Type B pancreatic cell (in vitro differentiated cells): ENCODE data around the gene ZNF516. TPM values are rescaled to one million over a fixed set of nuclear protein-coding genes. Genes with fewer than 3 reads are reported as not detected.

ENCODE experiments used
- DNase-seq: peaks from one replicate; pipeline ENCODE4 v3.0.0; 2021; ENCODE audit warnings: mixed read lengths; ENCODE audit not compliant: unreplicated experiment; ENCODE audit errors: extremely low spot score
- H3K27ac Mint-ChIP-seq: 2 replicates; pipeline ENCODE4 v1.8.0; 2021; ENCODE audit warnings: mild to moderate bottlenecking, mixed read lengths
- H3K27me3 Mint-ChIP-seq: 2 replicates; pipeline ENCODE4 v1.8.0; 2021; ENCODE audit warnings: mixed read lengths
- H3K36me3 Mint-ChIP-seq: 2 replicates; pipeline ENCODE4 v1.8.0; 2021; ENCODE audit warnings: mixed read lengths
- H3K4me1 Mint-ChIP-seq: one replicate; pipeline ENCODE4 v1.8.0; 2021; ENCODE audit warnings: mixed read lengths; ENCODE audit not compliant: unreplicated experiment
- H3K4me3 Mint-ChIP-seq: 2 replicates; pipeline ENCODE4 v1.8.0; 2021; ENCODE audit warnings: mild to moderate bottlenecking, mixed read lengths
- H3K9me3 Mint-ChIP-seq: 2 replicates; pipeline ENCODE4 v1.8.0; 2021; ENCODE audit warnings: mixed read lengths
- total RNA-seq: library from RNA; stranded (reverse); gene quantifications from 2 replicates; pipeline ENCODE4 v1.2.1, GENCODE V29; 2021; ENCODE audit warnings: low replicate concordance
- TF ChIP-seq, protein P1 (sequence below): fragments of 200-600 bp; sonication (generic); conservative IDR thresholded peaks from 2 replicates; pipeline ENCODE4 v1.5.0; 2021; ENCODE audit warnings: antibody characterized with exemption, mild to moderate bottlenecking

The ZNF516 gene
- total RNA-seq, 1 donor from 2014 or later, result 71.2 TPM

DNA sequence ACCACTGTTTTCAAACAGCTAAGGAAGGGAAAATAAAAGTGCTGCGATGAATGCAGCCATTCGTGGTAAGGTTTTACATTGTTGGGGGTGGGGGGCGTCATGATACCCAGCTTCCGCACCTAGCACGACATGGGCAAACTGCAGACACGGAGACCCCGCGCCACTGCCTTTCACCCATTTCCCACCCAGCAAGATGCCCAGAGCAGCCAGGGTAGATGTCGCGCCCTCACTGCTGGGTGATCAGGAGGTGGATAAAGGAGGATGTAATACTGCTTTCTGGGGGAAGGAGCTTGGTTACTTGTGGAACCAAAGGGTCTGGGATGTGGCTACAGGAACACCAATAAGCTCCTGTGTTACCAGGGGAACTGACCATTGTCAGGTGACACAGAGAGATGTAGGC is 138.4 kb downstream of the ZNF516 start:
- Mint-ChIP-seq H3K27me3 (no peaks in the 10 kb centered on the region), H3K36me3 (peaks cover 40% of the 10 kb centered on the region), H3K27ac (no peak overlapping the region), H3K9me3 (peaks cover 4% of the 10 kb centered on the region), H3K4me3 (no peak overlapping the region), H3K4me1 (no peaks in the 10 kb centered on the region)
- no peak for DNase-seq
- TF ChIP-seq, protein P1, sequence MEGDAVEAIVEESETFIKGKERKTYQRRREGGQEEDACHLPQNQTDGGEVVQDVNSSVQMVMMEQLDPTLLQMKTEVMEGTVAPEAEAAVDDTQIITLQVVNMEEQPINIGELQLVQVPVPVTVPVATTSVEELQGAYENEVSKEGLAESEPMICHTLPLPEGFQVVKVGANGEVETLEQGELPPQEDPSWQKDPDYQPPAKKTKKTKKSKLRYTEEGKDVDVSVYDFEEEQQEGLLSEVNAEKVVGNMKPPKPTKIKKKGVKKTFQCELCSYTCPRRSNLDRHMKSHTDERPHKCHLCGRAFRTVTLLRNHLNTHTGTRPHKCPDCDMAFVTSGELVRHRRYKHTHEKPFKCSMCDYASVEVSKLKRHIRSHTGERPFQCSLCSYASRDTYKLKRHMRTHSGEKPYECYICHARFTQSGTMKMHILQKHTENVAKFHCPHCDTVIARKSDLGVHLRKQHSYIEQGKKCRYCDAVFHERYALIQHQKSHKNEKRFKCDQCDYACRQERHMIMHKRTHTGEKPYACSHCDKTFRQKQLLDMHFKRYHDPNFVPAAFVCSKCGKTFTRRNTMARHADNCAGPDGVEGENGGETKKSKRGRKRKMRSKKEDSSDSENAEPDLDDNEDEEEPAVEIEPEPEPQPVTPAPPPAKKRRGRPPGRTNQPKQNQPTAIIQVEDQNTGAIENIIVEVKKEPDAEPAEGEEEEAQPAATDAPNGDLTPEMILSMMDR, result no peak

DNA sequence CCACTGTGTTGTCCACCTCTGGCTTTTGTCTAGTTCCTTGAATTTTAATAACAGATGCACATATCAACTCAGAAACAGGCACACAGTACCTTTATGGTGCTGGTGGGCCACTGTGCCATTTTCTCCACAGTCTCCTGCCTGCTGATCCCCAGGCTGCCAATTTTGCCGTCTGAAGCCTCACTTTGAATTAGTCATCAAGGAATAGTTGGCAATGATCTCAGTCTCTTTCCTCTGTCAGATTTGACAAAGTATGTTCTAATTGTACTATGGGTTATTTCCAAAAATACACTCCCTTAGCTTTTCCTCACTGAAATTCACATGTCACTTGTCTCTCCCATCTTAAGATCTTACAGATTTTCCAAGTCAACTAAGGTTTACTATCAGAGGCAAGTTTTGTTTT is 140.7 kb downstream of the ZNF516 start:
- H3K27ac Mint-ChIP-seq, result no peak overlapping the region
- no peak for DNase-seq
- TF ChIP-seq, protein P1, result no peak
- H3K36me3 Mint-ChIP-seq, result peaks cover 40% of the 10 kb centered on the region
- H3K4me3 Mint-ChIP-seq, result no peak overlapping the region
- H3K27me3 Mint-ChIP-seq, result peaks cover under 1% of the 10 kb centered on the region
- peaks cover 2% of the 10 kb centered on the region for H3K4me1 Mint-ChIP-seq
- H3K9me3 Mint-ChIP-seq, result peaks cover 4% of the 10 kb centered on the region

DNA sequence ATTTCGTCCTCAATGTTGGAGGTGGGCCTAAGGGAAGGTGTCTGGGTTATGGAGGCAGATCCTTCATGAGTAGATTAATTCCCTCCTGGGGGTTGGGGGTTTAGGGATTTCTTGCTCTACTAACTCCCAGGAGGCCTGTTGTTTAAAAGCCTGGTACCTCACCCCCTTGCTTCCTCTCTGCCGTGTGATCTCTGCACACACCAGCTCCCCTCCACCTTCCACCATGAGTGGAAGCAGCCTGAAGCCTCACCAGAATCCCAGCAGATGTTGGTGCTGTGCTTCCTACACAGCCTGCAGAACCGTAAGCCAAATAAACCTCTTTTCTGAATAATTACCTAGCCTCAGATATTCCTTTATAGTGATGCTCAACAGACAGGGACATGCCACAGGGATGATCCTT is 141.5 kb downstream of the ZNF516 start:
- TF ChIP-seq, protein P1, result no peak
- Mint-ChIP-seq H3K9me3 (peaks cover 8% of the 10 kb centered on the region), H3K4me3 (no peak overlapping the region), H3K36me3 (peaks cover 37% of the 10 kb centered on the region), H3K4me1 (peaks cover 10% of the 10 kb centered on the region), H3K27me3 (peaks cover 5% of the 10 kb centered on the region), H3K27ac (no peak overlapping the region)
- no peak for DNase-seq

DNA sequence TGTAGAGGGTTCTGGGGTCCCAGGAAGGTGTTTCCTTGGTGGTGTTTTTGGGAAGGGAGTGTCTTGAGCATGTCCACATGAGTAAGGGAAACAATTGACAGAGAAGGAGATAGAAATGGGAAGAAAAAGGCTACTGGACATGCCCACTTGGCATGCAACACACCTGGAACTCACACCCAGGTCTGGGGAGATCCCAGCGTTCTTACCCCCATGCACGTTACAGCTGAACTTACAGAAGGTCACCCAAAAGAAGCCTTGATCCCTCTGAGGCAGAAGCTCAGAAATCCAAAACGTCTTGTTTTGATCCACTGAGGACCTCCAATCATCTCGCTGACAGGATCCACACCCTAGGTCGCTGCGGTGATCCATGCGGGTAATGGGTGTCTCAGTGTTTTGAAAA is 142.0 kb downstream of the ZNF516 start:
- peaks cover 15% of the 10 kb centered on the region for H3K4me1 Mint-ChIP-seq
- H3K27me3 Mint-ChIP-seq, result peaks cover 5% of the 10 kb centered on the region
- no peak overlapping the region for H3K4me3 Mint-ChIP-seq
- DNase-seq, result no peak
- no peak overlapping the region for H3K27ac Mint-ChIP-seq
- peaks cover 8% of the 10 kb centered on the region for H3K9me3 Mint-ChIP-seq
- TF ChIP-seq, protein P1, result no peak
- peaks cover 35% of the 10 kb centered on the region for H3K36me3 Mint-ChIP-seq

- Mint-ChIP-seq H3K27ac (no peak overlapping the region), H3K4me1 (peaks cover 17% of the 10 kb centered on the region), H3K36me3 (peaks cover 35% of the 10 kb centered on the region), H3K27me3 (peaks cover 5% of the 10 kb centered on the region), H3K4me3 (no peak overlapping the region), H3K9me3 (peaks cover 8% of the 10 kb centered on the region)
- no peak for DNase-seq
- TF ChIP-seq, protein P1, result no peak
These were observed 143.0 kb downstream of the ZNF516 start for GRCh38 chr18:76351961-76352581.
